SU-DHL-6 (cell line): ENCODE data around the gene SLC66A1.

Experiments used
- EZH2phosphoT487 ChIP-seq: fragments of 200-600 bp; sonication (generic), shearing (Covaris generic); conservative IDR thresholded peaks from 2 replicates; pipeline ENCODE4 v1.6.1; 2018; ENCODE audit warnings: mild to moderate bottlenecking, antibody characterized with exemption, low read length, moderate library complexity, mixed read lengths
- TF ChIP-seq, protein P1 (sequence below): fragments of 200-600 bp; sonication (generic); IDR thresholded peaks from one replicate; pipeline ENCODE4 v1.5.1; 2017; ENCODE audit warnings: antibody characterized with exemption, mild to moderate bottlenecking, low read length, moderate library complexity; ENCODE audit not compliant: insufficient read depth, poor library complexity, severe bottlenecking

DNA sequence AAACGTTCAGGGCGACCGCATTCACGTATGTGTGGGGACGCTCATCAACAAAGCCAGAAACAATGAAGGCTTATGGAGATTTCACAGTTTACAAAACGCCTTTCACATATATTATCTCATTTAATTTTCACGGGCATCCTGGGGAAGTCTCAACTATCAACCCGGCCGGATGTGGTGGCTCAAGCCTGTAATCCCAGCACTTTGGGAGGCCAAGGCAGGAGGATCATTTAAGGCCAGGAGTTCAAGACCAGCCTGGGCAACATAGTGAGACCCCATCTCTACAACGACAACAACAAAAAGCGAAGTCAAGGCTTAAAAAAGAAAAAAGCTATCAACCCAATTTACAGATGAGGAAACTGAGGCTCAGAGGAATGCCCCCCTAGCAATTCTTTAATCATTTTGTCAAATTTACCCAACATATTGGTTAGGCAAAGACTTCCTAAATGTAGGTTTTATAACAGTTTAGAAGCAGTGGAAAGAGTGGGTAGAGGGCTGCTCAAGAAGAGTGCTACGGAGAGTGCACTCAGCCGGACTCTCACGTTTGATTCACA, 28.3 kb downstream of the SLC66A1 start:
- TF ChIP-seq, protein P1, sequence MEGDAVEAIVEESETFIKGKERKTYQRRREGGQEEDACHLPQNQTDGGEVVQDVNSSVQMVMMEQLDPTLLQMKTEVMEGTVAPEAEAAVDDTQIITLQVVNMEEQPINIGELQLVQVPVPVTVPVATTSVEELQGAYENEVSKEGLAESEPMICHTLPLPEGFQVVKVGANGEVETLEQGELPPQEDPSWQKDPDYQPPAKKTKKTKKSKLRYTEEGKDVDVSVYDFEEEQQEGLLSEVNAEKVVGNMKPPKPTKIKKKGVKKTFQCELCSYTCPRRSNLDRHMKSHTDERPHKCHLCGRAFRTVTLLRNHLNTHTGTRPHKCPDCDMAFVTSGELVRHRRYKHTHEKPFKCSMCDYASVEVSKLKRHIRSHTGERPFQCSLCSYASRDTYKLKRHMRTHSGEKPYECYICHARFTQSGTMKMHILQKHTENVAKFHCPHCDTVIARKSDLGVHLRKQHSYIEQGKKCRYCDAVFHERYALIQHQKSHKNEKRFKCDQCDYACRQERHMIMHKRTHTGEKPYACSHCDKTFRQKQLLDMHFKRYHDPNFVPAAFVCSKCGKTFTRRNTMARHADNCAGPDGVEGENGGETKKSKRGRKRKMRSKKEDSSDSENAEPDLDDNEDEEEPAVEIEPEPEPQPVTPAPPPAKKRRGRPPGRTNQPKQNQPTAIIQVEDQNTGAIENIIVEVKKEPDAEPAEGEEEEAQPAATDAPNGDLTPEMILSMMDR, result no peak
- no peak for TF ChIP-seq EZH2phosphoT487
